Endothelial cell of umbilical vein (primary cell): ENCODE data around the gene HCRTR2. TPM values are rescaled to one million over a fixed set of nuclear protein-coding genes. Genes with fewer than 3 reads are reported as not detected.

Experiments used
- BruUV-seq: library from RNA; stranded (reverse); fragments of 400-500 nt; replicated peaks from 2 replicates; lab custom pipeline; 2021; lab: Mats Ljungman, UMichigan
- CTCF ChIA-PET: fragments of 300-600, 350-600 bp; sonication (Branson Sonifier 250); formaldehyde crosslinking; loops from one replicate; lab custom pipeline; 2021; ENCODE audit warnings: antibody characterized with exemption, inconsistent platforms; lab: Charles Lee
- POLR2A ChIA-PET: fragments of 300-600, 350-600 bp; sonication (Branson Sonifier 250); formaldehyde crosslinking; loops from one replicate; lab custom pipeline; 2021; ENCODE audit warnings: antibody characterized with exemption, inconsistent platforms; lab: Charles Lee
- DNase-seq: peaks from one replicate; pipeline ENCODE4 v3.0.0-alpha.2; 2011; ENCODE audit warnings: low read depth, low spot score
- FAIRE-seq: peaks from 2 replicates; lab custom pipeline; 2011; peaks lifted over from hg19 to GRCh38; lab: Jason Lieb, UNC
- H2AFZ ChIP-seq: 2 replicates; pipeline ENCODE4 v1.6.0; 2012; ENCODE audit warnings: low read depth, low read length, control low read depth, inconsistent platforms
- H3K27ac ChIP-seq: 2 replicates; pipeline ENCODE4 v1.5.1; 2011; ENCODE audit warnings: low read depth, mild to moderate bottlenecking, control low read depth, low read length, moderate library complexity; ENCODE audit not compliant: insufficient read depth
- H3K27me3 ChIP-seq, 2 experiments: 2 replicates each; pipeline versions ENCODE4 v1.6.0 to v1.6.1; 2011; ENCODE audit warnings: low read length in 2 of 2, mixed read lengths in 1 of 2; ENCODE audit not compliant: control insufficient read depth in 2 of 2, insufficient read depth in 2 of 2
- H3K36me3 ChIP-seq, 2 experiments: 2 replicates in 1 of 2; 3 replicates in 1 of 2; pipeline ENCODE4 v1.5.1; 2011; ENCODE audit warnings: low read length in 2 of 2, mild to moderate bottlenecking in 1 of 2, moderate library complexity in 1 of 2; ENCODE audit not compliant: control insufficient read depth in 2 of 2, insufficient read depth in 2 of 2; ENCODE audit errors: extremely low read depth in 1 of 2
- H3K4me1 ChIP-seq: 3 replicates; pipeline ENCODE4 v1.5.1; 2011; ENCODE audit warnings: mild to moderate bottlenecking, low read length; ENCODE audit not compliant: control insufficient read depth, insufficient read depth; ENCODE audit errors: extremely low read depth
- H3K4me2 ChIP-seq: 2 replicates; pipeline ENCODE4 v1.6.1; 2011; ENCODE audit warnings: low read length, control low read depth, mixed read lengths; ENCODE audit not compliant: insufficient read depth
- H3K4me3 ChIP-seq, 3 experiments: fragments of 200-600 bp in 1 of 3; sonication (generic), shearing (Covaris generic) in 1 of 3; replicated peaks in 1 of 3; 2 replicates each; pipeline ENCODE4 v1.5.1; 2011 to 2016; ENCODE audit warnings: control low read depth in 3 of 3, low read length in 3 of 3, mild to moderate bottlenecking in 2 of 3, inconsistent platforms in 1 of 3, low read depth in 1 of 3, moderate library complexity in 1 of 3; ENCODE audit not compliant: insufficient read depth in 1 of 3
- H3K79me2 ChIP-seq: 2 replicates; pipeline ENCODE4 v1.6.0; 2012; ENCODE audit warnings: low read length, inconsistent platforms; ENCODE audit not compliant: control insufficient read depth, insufficient read depth
- H3K9ac ChIP-seq: replicated peaks from 2 replicates; pipeline ENCODE3; 2011; ENCODE audit warnings: low read length, control low read depth; ENCODE audit not compliant: insufficient read depth; ENCODE audit errors: extremely low read depth
- H3K9me1 ChIP-seq: replicated peaks from 3 replicates; pipeline ENCODE4 v1.6.0; 2011; ENCODE audit warnings: mild to moderate bottlenecking, low read length; ENCODE audit not compliant: control insufficient read depth, insufficient read depth; ENCODE audit errors: extremely low read depth
- H3K9me3 ChIP-seq: replicated peaks from 2 replicates; pipeline ENCODE4 v1.5.1; 2012; ENCODE audit warnings: low read length, inconsistent platforms; ENCODE audit not compliant: control insufficient read depth, insufficient read depth
- H4K20me1 ChIP-seq: replicated peaks from 2 replicates; pipeline ENCODE3; 2011; ENCODE audit warnings: mild to moderate bottlenecking, low read length; ENCODE audit not compliant: control insufficient read depth, insufficient read depth; ENCODE audit errors: extremely low read depth
- EZH2 ChIP-seq: IDR thresholded peaks from 2 replicates; pipeline ENCODE4 v1.6.1; 2012; ENCODE audit warnings: borderline replicate concordance, low read depth, mild to moderate bottlenecking, moderate library complexity, low read length, inconsistent platforms; ENCODE audit not compliant: severe bottlenecking
- FOS ChIP-seq: IDR thresholded peaks from 2 replicates; pipeline ENCODE4 v1.6.1; 2011; ENCODE audit warnings: mild to moderate bottlenecking, low read length, moderate library complexity, borderline replicate concordance; ENCODE audit not compliant: insufficient read depth
- GATA2 ChIP-seq: IDR thresholded peaks from 2 replicates; pipeline ENCODE4 v1.7.0; 2011; ENCODE audit warnings: low read depth, mild to moderate bottlenecking, moderate library complexity, mixed read lengths, low read length; ENCODE audit not compliant: insufficient read length, insufficient read depth
- JUN ChIP-seq: IDR thresholded peaks from 2 replicates; pipeline ENCODE4 v1.6.1; 2011; ENCODE audit warnings: borderline replicate concordance, low read depth; ENCODE audit not compliant: insufficient read length, insufficient read depth
- MYC ChIP-seq: IDR thresholded peaks from one replicate; pipeline ENCODE4 v1.6.1; 2011; ENCODE audit warnings: mild to moderate bottlenecking, low read depth, low read length
- POLR2A ChIP-seq: IDR thresholded peaks from 2 replicates; pipeline ENCODE4 v1.6.1; 2012; ENCODE audit warnings: low read depth, mild to moderate bottlenecking, control low read depth, low read length
- POLR2AphosphoS5 ChIP-seq: IDR thresholded peaks from 2 replicates; pipeline ENCODE4 v1.6.1; 2012; ENCODE audit warnings: low read depth, mild to moderate bottlenecking, control low read depth, low read length, moderate library complexity; ENCODE audit not compliant: insufficient read depth
- dilution Hi-C: fragments of 300-500 bp; cut with MboI; formaldehyde crosslinking; loops from one replicate; pipeline ENCODE4 v1.15.0; 2019; ENCODE audit warnings: low sequenced_read_pairs; ENCODE audit not compliant: extremely low pct_ligation_motif_present
- intact Hi-C: fragments of 100-400 bp; cut with micrococcal nuclease; formaldehyde crosslinking; loops from one replicate; pipeline ENCODE4 v1.10.0; 2022
- polyA plus RNA-seq, 4 experiments: library from polyadenylated mRNA; depleted of rRNA in 3 of 4; stranded (reverse) in 3 of 4; unstranded in 1 of 4; fragments of >200 nt; gene quantifications; 2 replicates each; pipeline versions ENCODE4 v1.2.1 to v1.2.3, GENCODE V29; 2011 to 2012; ENCODE audit warnings: missing spikeins in 1 of 4
- total RNA-seq: library from RNA; stranded (reverse); gene quantifications from 2 replicates; pipeline ENCODE4 v1.2.3, GENCODE V29; 2021
- TF ChIP-seq, protein P1 (sequence below), 2 donors: IDR thresholded peaks; 1 replicate in 1 of 2; 2 replicates in 1 of 2; pipeline ENCODE4 v1.5.1; 2011; ENCODE audit warnings: low read length in 2 of 2, mild to moderate bottlenecking in 2 of 2, moderate library complexity in 2 of 2, control low read depth in 1 of 2, inconsistent platforms in 1 of 2, low read depth in 1 of 2; ENCODE audit not compliant: insufficient read depth in 1 of 2; ENCODE audit errors: extremely low read depth in 1 of 2
- TF ChIP-seq, protein P2 (sequence below): IDR thresholded peaks from 2 replicates; pipeline ENCODE4 v1.6.1; 2011; ENCODE audit not compliant: insufficient read depth, insufficient read length

The HCRTR2 gene
- total and polyA plus RNA-seq, 2 donors (not counting 3 experiments of a cell fraction or from before 2014, with no cell fraction given) = not detected

DNA sequence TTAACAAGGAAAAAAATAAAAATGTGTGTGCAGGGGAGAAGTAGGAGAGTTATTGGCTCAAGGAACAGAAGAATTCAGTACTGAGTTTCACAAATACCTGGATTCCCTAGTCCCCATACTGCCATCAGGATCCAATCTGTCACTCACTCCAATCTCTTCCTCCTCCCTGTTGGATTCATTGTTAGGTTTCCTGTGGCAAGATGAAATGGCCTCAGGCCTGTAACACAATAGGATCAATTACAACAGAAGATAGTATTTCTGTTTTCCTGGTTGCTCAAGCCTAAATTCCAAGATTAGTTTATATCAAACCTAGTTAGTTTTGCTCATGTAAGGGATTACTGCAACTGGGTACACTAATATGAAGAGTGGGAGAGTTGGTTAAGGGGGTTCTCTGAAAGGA is 24.4 kb downstream of the HCRTR2 start:
- DNase-seq (no peak), FAIRE-seq (no peak)
- dilution Hi-C loops = no loop called here
- Histone ChIP-seq H2AFZ (no peak overlapping the region), H3K36me3 (no peaks in the 10 kb centered on the region), H3K27ac (no peak overlapping the region), H3K9me1 (no peaks in the 10 kb centered on the region), H4K20me1 (no peaks in the 10 kb centered on the region), H3K79me2 (no peaks in the 10 kb centered on the region), H3K4me1 (no peaks in the 10 kb centered on the region), H3K4me3 (no peak overlapping the region), H3K27me3 (no peaks in the 10 kb centered on the region), H3K4me2 (no peak overlapping the region), H3K9ac (no peak overlapping the region), H3K9me3 (no peaks in the 10 kb centered on the region)
- POLR2A ChIA-PET = no interaction called here
- TF ChIP-seq FOS (no peak), JUN (no peak), POLR2A (no peak), POLR2AphosphoS5 (no peak), EZH2 (no peak), MYC (no peak), GATA2 (no peak)
- TF ChIP-seq, protein P1, sequence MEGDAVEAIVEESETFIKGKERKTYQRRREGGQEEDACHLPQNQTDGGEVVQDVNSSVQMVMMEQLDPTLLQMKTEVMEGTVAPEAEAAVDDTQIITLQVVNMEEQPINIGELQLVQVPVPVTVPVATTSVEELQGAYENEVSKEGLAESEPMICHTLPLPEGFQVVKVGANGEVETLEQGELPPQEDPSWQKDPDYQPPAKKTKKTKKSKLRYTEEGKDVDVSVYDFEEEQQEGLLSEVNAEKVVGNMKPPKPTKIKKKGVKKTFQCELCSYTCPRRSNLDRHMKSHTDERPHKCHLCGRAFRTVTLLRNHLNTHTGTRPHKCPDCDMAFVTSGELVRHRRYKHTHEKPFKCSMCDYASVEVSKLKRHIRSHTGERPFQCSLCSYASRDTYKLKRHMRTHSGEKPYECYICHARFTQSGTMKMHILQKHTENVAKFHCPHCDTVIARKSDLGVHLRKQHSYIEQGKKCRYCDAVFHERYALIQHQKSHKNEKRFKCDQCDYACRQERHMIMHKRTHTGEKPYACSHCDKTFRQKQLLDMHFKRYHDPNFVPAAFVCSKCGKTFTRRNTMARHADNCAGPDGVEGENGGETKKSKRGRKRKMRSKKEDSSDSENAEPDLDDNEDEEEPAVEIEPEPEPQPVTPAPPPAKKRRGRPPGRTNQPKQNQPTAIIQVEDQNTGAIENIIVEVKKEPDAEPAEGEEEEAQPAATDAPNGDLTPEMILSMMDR (IDR thresholded peaks at IDR 0.05; ENCODE audit: extremely low read depth in 1 of 2, insufficient read depth in 1 of 2, low read depth in 1 of 2, low read length in 2 of 2) = no peak
- TF ChIP-seq, protein P2, sequence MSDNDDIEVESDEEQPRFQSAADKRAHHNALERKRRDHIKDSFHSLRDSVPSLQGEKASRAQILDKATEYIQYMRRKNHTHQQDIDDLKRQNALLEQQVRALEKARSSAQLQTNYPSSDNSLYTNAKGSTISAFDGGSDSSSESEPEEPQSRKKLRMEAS = no peak
- BruUV-seq = no TSS peak
- CTCF ChIA-PET = no interaction called here
- intact Hi-C loops = no loop called here
